WERI-Rb-1 (cell line): Measurements from ENCODE around the gene RAB17.

Experiments used
- DNase-seq: peaks from one replicate; pipeline ENCODE4 v3.0.0-alpha.2; 2020
- H3K27ac ChIP-seq: fragments of 250-450 bp; sonication (Bioruptor Pico); 2 replicates; pipeline ENCODE4 v1.5.1; 2020; ENCODE audit warnings: mild to moderate bottlenecking, moderate library complexity
- H3K27me3 ChIP-seq: fragments of 250-450 bp; sonication (Bioruptor Pico); 2 replicates; pipeline ENCODE4 v1.5.1; 2021; ENCODE audit warnings: mild to moderate bottlenecking, low read depth, moderate library complexity; ENCODE audit not compliant: insufficient read depth, severe bottlenecking
- H3K36me3 ChIP-seq: fragments of 250-450 bp; sonication (Bioruptor Pico); 2 replicates; pipeline ENCODE4 v1.5.1; 2020; ENCODE audit warnings: mild to moderate bottlenecking, moderate library complexity
- H3K4me3 ChIP-seq: 2 replicates; pipeline ENCODE4 v1.5.1; 2011; ENCODE audit warnings: low read depth, mild to moderate bottlenecking, control low read depth, low read length
- H3K9me3 ChIP-seq: fragments of 250-450 bp; sonication (Bioruptor Pico); 2 replicates; pipeline ENCODE4 v1.5.1; 2021; ENCODE audit warnings: mild to moderate bottlenecking, moderate library complexity; ENCODE audit not compliant: severe bottlenecking
- TF ChIP-seq, protein P1 (sequence below): IDR thresholded peaks from 2 replicates; pipeline ENCODE4 v1.5.1; 2011; ENCODE audit warnings: low read depth, mild to moderate bottlenecking, control low read depth, inconsistent platforms, low read length

The RAB17 gene

DNA sequence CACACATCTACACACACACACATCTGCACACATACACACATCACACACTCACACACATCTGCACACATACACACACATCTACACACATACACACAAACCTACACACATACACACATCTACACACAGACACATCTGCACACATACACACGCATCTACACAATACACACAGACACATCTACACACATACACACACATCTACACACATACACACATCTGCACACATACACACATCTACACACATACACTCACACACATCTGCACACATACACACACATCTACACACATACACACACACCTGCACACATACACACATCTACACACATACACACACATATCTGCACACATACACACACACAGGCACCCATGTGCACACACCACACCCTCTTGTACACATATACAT is 24.6 kb downstream of the RAB17 start:
- Histone ChIP-seq H3K4me3 (no peak overlapping the region), H3K36me3 (no peaks in the 10 kb centered on the region), H3K9me3 (no peaks in the 10 kb centered on the region), H3K27me3 (peaks cover 86% of the 10 kb centered on the region), H3K27ac (no peak overlapping the region)
- no peak for DNase-seq
- TF ChIP-seq, protein P1, sequence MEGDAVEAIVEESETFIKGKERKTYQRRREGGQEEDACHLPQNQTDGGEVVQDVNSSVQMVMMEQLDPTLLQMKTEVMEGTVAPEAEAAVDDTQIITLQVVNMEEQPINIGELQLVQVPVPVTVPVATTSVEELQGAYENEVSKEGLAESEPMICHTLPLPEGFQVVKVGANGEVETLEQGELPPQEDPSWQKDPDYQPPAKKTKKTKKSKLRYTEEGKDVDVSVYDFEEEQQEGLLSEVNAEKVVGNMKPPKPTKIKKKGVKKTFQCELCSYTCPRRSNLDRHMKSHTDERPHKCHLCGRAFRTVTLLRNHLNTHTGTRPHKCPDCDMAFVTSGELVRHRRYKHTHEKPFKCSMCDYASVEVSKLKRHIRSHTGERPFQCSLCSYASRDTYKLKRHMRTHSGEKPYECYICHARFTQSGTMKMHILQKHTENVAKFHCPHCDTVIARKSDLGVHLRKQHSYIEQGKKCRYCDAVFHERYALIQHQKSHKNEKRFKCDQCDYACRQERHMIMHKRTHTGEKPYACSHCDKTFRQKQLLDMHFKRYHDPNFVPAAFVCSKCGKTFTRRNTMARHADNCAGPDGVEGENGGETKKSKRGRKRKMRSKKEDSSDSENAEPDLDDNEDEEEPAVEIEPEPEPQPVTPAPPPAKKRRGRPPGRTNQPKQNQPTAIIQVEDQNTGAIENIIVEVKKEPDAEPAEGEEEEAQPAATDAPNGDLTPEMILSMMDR, result no peak

DNA sequence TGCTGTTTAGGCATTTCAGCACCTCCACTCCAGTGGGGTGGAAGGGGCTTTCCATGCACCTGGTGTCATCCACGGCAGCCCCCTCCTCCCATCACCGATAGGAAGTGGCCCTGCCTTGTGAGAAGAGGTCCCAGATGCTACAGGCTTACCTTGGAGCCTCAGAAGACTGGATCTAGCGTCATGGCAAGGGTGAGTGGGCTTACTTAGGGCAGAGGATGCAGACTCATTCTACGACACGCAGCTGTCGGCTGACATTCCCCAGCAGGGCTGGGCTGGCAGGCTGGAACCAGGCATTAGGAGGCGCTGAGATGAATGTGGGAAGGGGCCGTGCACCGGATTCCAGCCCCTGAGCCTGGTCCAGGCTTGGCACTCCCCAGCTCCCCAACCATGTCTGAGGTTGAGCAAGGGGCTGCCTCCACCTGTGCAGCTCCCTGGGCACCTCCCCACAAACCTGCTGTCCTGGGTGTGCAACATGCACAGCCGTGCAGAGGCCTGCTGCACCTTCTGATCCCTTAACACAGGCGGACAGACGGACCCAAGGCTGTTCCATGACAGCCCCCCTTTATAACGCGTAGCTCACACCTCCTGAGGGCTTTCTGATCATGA is 25.9 kb downstream of the RAB17 start:
- Histone ChIP-seq H3K27me3 (peaks cover 89% of the 10 kb centered on the region), H3K27ac (no peak overlapping the region), H3K4me3 (no peak overlapping the region), H3K9me3 (no peaks in the 10 kb centered on the region), H3K36me3 (no peaks in the 10 kb centered on the region)
- no peak for DNase-seq
- TF ChIP-seq, protein P1, result no peak

DNA sequence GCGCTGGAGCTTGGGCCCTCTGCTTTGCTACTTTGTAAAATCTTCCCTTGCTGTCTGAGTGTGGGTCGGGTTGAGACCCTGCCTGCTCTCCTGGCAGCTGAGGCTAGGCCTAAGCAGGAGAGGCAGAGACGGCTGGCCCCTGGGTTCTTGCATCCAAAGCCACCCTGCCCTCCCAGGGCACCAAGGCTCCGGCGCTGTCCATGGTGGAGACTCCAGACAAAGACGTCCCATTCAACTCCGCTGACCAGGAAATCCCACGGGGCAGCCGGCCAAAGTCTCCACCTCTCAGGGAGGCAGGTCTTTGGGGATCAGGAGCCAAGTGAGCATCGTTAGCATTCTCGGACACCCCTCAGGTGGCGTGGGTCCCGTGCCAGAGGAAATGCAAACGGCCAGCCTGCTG is 26.7 kb downstream of the RAB17 start:
- peaks cover 89% of the 10 kb centered on the region for H3K27me3 ChIP-seq
- no peaks in the 10 kb centered on the region for H3K36me3 ChIP-seq
- DNase-seq, result no peak
- no peaks in the 10 kb centered on the region for H3K9me3 ChIP-seq
- H3K4me3 ChIP-seq, result no peak overlapping the region
- TF ChIP-seq, protein P1, result no peak
- no peak overlapping the region for H3K27ac ChIP-seq

DNA sequence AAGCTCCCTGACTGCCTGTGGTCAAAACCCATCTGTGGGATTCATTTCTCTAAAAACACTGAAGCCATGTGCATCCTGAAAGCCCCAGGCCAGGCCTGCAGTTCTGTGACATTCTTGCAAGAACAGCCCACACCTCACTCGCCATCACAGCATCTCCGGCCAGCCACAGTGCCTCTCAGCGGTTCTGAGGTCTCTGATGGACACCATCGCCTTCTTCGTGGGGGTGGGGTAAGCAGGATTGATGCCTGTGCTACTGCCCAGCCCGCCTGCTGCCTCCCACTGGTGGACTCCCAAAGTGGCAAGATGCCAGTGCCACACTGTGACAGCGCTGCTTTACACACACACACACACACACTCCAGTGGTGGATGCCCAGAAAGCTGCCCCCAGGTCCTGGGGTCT is 29.3 kb downstream of the RAB17 start:
- Histone ChIP-seq H3K27me3 (peaks cover 87% of the 10 kb centered on the region), H3K9me3 (peaks cover 2% of the 10 kb centered on the region), H3K36me3 (no peaks in the 10 kb centered on the region), H3K4me3 (no peak overlapping the region), H3K27ac (no peak overlapping the region)
- DNase-seq, result no peak
- TF ChIP-seq, protein P1, result no peak

DNA sequence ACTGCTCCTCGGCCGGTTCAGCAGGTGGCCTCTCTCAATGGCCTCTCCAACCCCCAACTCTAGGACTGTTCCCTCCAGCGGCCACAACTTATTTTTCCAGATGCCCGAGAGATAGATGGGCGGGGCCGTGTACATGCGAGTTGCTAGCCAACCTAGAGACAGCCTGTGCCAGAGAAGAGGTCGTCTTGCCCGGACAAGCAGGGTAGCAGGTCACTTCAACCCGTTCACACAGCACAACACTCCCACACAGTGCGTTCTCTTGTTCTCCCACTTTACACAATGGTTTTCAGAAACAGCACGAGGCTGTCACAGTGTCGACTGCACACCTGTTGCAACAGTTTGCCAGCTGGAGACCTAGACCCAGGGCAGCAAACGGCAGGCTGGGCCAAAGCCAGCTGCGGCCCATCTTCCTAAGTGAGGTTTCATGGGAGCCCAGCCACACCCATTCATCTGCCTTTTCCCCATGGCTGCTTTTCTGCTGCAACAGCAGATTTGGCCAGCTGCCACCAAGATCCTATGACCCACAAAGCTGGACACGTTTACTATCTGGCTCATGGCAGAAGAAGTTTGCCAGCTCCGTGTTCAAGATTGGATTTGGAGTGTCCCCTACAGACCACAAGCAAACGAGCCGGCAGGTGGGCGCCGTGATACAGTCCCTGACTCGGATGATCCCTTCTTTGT is 31.4 kb downstream of the RAB17 start:
- Histone ChIP-seq H3K27me3 (peaks cover 81% of the 10 kb centered on the region), H3K27ac (no peak overlapping the region), H3K9me3 (peaks cover 13% of the 10 kb centered on the region), H3K4me3 (no peak overlapping the region), H3K36me3 (no peaks in the 10 kb centered on the region)
- no peak for DNase-seq
- TF ChIP-seq, protein P1, result no peak

DNA sequence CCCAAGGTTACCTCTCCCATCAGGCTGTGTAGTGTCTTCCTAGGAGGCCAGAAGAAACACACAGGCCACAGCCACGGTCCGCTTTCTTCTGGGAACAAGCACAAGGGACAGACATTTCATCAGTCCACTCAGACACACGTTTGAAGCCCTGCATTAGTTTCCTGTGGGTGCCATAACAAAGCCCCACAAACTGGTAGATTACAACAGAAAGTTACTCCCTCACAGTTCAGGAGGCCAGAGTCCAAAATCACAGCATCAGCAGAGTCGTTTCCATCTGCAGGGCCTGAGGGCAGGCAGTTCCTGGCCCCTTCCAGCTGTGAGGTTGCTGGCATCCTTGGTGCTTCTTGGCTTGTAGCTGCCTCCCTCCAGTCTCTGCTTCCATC is 32.9 kb downstream of the RAB17 start:
- Histone ChIP-seq H3K36me3 (no peaks in the 10 kb centered on the region), H3K9me3 (peaks cover 21% of the 10 kb centered on the region), H3K27me3 (peaks cover 81% of the 10 kb centered on the region), H3K27ac (no peak overlapping the region), H3K4me3 (no peak overlapping the region)
- no peak for DNase-seq
- TF ChIP-seq, protein P1, result no peak
